IMR-90 (cell line): ENCODE results near the gene CD86. TPM values are rescaled to one million over a fixed set of nuclear protein-coding genes. Genes with fewer than 3 reads are reported as not detected.

Experiments used
- ATAC-seq: fragments of 200-7000 bp; cut with Tn5 transposase; 2 replicates; pipeline ENCODE4 v1.9.1; 2020; ENCODE audit warnings: low read depth, mild to moderate bottlenecking, moderate library complexity
- BruUV-seq: library from RNA; stranded (reverse); fragments of 400-500 nt; replicated peaks from 2 replicates; lab custom pipeline; 2021; lab: Mats Ljungman, UMichigan
- CTCF ChIA-PET: fragments of 300-600 bp; formaldehyde crosslinking; extraction: SDS; loops from one replicate; lab custom pipeline; 2021; ENCODE audit warnings: antibody characterized with exemption; lab: Yijun Ruan, JAX
- POLR2A ChIA-PET: fragments of 300-600 bp; sonication (Branson Sonifier 250); formaldehyde crosslinking; loops from one replicate; lab custom pipeline; 2022; ENCODE audit warnings: antibody characterized with exemption; ENCODE audit not compliant: unreplicated experiment; lab: Charles Lee
- DNase-seq: peaks from one replicate; pipeline ENCODE4 v3.0.0; 2013
- H2AFZ ChIP-seq: replicated peaks from 2 replicates; pipeline ENCODE3; 2013; ENCODE audit warnings: low read length, mild to moderate bottlenecking; ENCODE audit not compliant: poor library complexity
- H2AK5ac ChIP-seq: 2 replicates; pipeline ENCODE4 v1.6.1; 2013; ENCODE audit warnings: low read depth, low read length, inconsistent platforms
- H2AK9ac ChIP-seq: replicated peaks from 2 replicates; pipeline ENCODE3; 2013; ENCODE audit warnings: mild to moderate bottlenecking, low read depth, low read length, moderate library complexity; ENCODE audit not compliant: poor library complexity
- H2BK120ac ChIP-seq: 2 replicates; pipeline ENCODE4 v1.6.1; 2013; ENCODE audit warnings: low read depth, low read length, inconsistent platforms
- H2BK15ac ChIP-seq: 3 replicates; pipeline ENCODE4 v1.6.1; 2013; ENCODE audit warnings: low read depth, low read length, inconsistent platforms
- H2BK20ac ChIP-seq: 2 replicates; pipeline ENCODE4 v1.6.1; 2013; ENCODE audit warnings: low read depth, mild to moderate bottlenecking, inconsistent platforms, low read length, moderate library complexity
- H2BK5ac ChIP-seq: 2 replicates; pipeline ENCODE4 v1.6.1; 2013; ENCODE audit warnings: mild to moderate bottlenecking, low read depth, low read length, inconsistent platforms; ENCODE audit not compliant: poor library complexity, severe bottlenecking
- H3K14ac ChIP-seq: replicated peaks from 2 replicates; pipeline ENCODE4 v1.6.1; 2013; ENCODE audit warnings: low read depth, low read length, inconsistent platforms
- H3K18ac ChIP-seq: 2 replicates; pipeline ENCODE4 v1.6.1; 2013; ENCODE audit warnings: low read depth, low read length, control low read depth
- H3K23ac ChIP-seq: 2 replicates; pipeline ENCODE4 v1.6.1; 2013; ENCODE audit warnings: low read depth, low read length, inconsistent platforms
- H3K27ac ChIP-seq: 2 replicates; pipeline ENCODE4 v1.5.1; 2013; ENCODE audit warnings: mild to moderate bottlenecking, control low read depth, low read length; ENCODE audit not compliant: insufficient read depth
- H3K27me3 ChIP-seq: 2 replicates; pipeline ENCODE4 v1.6.1; 2013; ENCODE audit warnings: low read length; ENCODE audit not compliant: control insufficient read depth, insufficient read depth
- H3K36me3 ChIP-seq: 2 replicates; pipeline ENCODE4 v1.6.1; 2013; ENCODE audit warnings: low read length, mixed read lengths; ENCODE audit not compliant: control insufficient read depth, insufficient read depth
- H3K4ac ChIP-seq: 2 replicates; pipeline ENCODE4 v1.6.1; 2013; ENCODE audit warnings: low read depth, low read length, inconsistent platforms
- H3K4me1 ChIP-seq: 2 replicates; pipeline ENCODE4 v1.6.1; 2013; ENCODE audit warnings: low read length, mixed read lengths; ENCODE audit not compliant: control insufficient read depth, insufficient read depth
- H3K4me2 ChIP-seq: 2 replicates; pipeline ENCODE4 v1.6.1; 2013; ENCODE audit warnings: low read depth, mild to moderate bottlenecking, control low read depth, low read length, moderate library complexity
- H3K4me3 ChIP-seq: 2 replicates; pipeline ENCODE4 v1.5.1; 2013; ENCODE audit warnings: low read depth, mild to moderate bottlenecking, control low read depth, low read length, moderate library complexity; ENCODE audit not compliant: insufficient read depth
- H3K56ac ChIP-seq: 2 replicates; pipeline ENCODE4 v1.6.1; 2013; ENCODE audit warnings: low read length, inconsistent platforms; ENCODE audit not compliant: insufficient read depth; ENCODE audit errors: extremely low read depth
- H3K79me1 ChIP-seq, 2 experiments: 2 replicates each; pipeline ENCODE4 v1.6.1; 2013; ENCODE audit warnings: low read length in 2 of 2, inconsistent platforms in 1 of 2, low read depth in 1 of 2
- H3K9ac ChIP-seq: 2 replicates; pipeline ENCODE4 v1.6.1; 2013; ENCODE audit warnings: low read depth, low read length, control low read depth
- H3K9me1 ChIP-seq: 2 replicates; pipeline ENCODE4 v1.6.1; 2013; ENCODE audit warnings: low read length, inconsistent platforms; ENCODE audit not compliant: insufficient read depth
- H3K9me3 ChIP-seq: 2 replicates; pipeline ENCODE4 v1.6.1; 2013; ENCODE audit warnings: low read length; ENCODE audit not compliant: control insufficient read depth, insufficient read depth
- H4K20me1 ChIP-seq: 2 replicates; pipeline ENCODE4 v1.6.1; 2013; ENCODE audit warnings: low read length, inconsistent platforms; ENCODE audit not compliant: insufficient read depth
- H4K5ac ChIP-seq: 2 replicates; pipeline ENCODE4 v1.6.1; 2013; ENCODE audit warnings: mild to moderate bottlenecking, low read depth, low read length, control low read depth
- H4K8ac ChIP-seq, 2 experiments: 2 replicates each; pipeline ENCODE4 v1.6.1; 2013; ENCODE audit warnings: low read depth in 2 of 2, low read length in 2 of 2, control low read depth in 1 of 2, inconsistent platforms in 1 of 2
- H4K91ac ChIP-seq: 2 replicates; pipeline ENCODE4 v1.6.1; 2013; ENCODE audit warnings: low read depth, low read length, inconsistent platforms; ENCODE audit not compliant: insufficient read depth
- CEBPB ChIP-seq: IDR thresholded peaks from 2 replicates; pipeline ENCODE4 v1.6.1; 2012; ENCODE audit warnings: low read depth, low read length, improper control_type of control experiment
- CHD1 ChIP-seq: IDR thresholded peaks from 2 replicates; pipeline ENCODE4 v1.6.1; 2012; ENCODE audit warnings: low read depth, low read length, improper control_type of control experiment
- MXI1 ChIP-seq: IDR thresholded peaks from 2 replicates; pipeline ENCODE4 v1.6.1; 2012; ENCODE audit warnings: low read depth, mild to moderate bottlenecking, low read length, moderate library complexity, borderline replicate concordance
- POLR2A ChIP-seq: IDR thresholded peaks from 2 replicates; pipeline ENCODE4 v1.6.1; 2012; ENCODE audit warnings: mild to moderate bottlenecking, low read depth, low read length
- RAD21 ChIP-seq: IDR thresholded peaks from 2 replicates; pipeline ENCODE4 v1.6.1; 2012; ENCODE audit warnings: low read length, improper control_type of control experiment
- RFX5 ChIP-seq: IDR thresholded peaks from 2 replicates; pipeline ENCODE4 v1.8.0; 2012; ENCODE audit warnings: low read depth, mild to moderate bottlenecking, low read length, moderate library complexity
- WGBS, 2 experiments: methylation state at CpG; one replicate each; pipeline versions ENCODE4 v1.1.5 to v1.1.7; 2013; ENCODE audit warnings: missing lambda C conversion rate in 2 of 2; ENCODE audit not compliant: insufficient read length in 1 of 2; ENCODE audit errors: extremely low coverage in 2 of 2; 5-methylcytosine and 5-hydroxymethylcytosine counted together
- dilution Hi-C: fragments of 300-500 bp; cut with HindIII; formaldehyde crosslinking; loops from one replicate; pipeline ENCODE4 v1.14.3; 2018; ENCODE audit warnings: low sequenced_read_pairs; ENCODE audit not compliant: unreplicated experiment
- in situ Hi-C: fragments of 300-500 bp; cut with MboI; formaldehyde crosslinking; loops from 3 replicates; pipeline ENCODE4 v1.14.3; 2019; ENCODE audit warnings: low sequenced_read_pairs, inconsistent platforms, mixed read lengths
- intact Hi-C: fragments of 100-400 bp; cut with micrococcal nuclease; formaldehyde crosslinking; loops from 2 replicates; pipeline ENCODE4 v1.10.0; 2022
- polyA plus RNA-seq, 3 experiments: library from polyadenylated mRNA; depleted of rRNA; stranded (reverse); fragments of >200 nt; gene quantifications; 2 replicates each; pipeline ENCODE4 v1.2.3, GENCODE V29; 2012; ENCODE audit warnings: low replicate concordance in 1 of 3
- total RNA-seq: library from RNA; depleted of rRNA; stranded (reverse); fragments of >200 nt; gene quantifications from 2 replicates; pipeline ENCODE4 v1.2.3, GENCODE V29; 2012
- TF ChIP-seq, protein P1 (sequence below): fragments of 150-350 bp; IDR thresholded peaks from 2 replicates; pipeline ENCODE4 v1.6.1; 2016; ENCODE audit warnings: low read depth, mild to moderate bottlenecking, low read length, moderate library complexity, borderline replicate concordance

The CD86 gene
- total and polyA plus RNA-seq, 2 of the 4 experiments (the other 2 are of a cell fraction) = not detected

DNA sequence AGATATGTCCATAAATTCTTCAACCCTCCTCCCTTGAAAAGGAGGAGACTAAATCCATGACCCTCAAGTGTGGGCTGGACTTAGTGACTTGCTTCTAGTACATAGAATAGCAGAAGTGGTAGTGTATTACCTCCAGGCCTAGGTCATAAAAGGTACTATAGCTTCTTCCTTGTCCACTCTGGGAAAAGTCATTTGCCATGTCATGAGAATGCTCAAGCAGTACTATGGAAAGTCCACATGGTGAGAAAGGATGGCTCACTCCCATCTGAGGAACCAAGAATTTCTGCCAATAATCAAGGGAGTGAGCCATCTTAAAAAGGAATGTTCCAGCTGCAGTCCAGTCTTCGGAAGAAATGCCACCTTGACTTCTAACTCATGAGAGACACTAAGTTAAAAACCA is 22.6 kb upstream of the CD86 start:
- no peak overlapping the region for H3K4me2 ChIP-seq
- no peak overlapping the region for H4K91ac ChIP-seq
- BruUV-seq = no TSS peak
- no peak for DNase-seq
- H4K5ac ChIP-seq = no peak overlapping the region
- in situ Hi-C loops (no loop called here), dilution Hi-C loops (no loop called here), intact Hi-C loops (no loop called here)
- H3K9me1 ChIP-seq = no peaks in the 10 kb centered on the region
- TF ChIP-seq MXI1 (no peak), RFX5 (no peak), CHD1 (no peak), CEBPB (no peak), POLR2A (no peak), RAD21 (no peak)
- TF ChIP-seq, protein P1, sequence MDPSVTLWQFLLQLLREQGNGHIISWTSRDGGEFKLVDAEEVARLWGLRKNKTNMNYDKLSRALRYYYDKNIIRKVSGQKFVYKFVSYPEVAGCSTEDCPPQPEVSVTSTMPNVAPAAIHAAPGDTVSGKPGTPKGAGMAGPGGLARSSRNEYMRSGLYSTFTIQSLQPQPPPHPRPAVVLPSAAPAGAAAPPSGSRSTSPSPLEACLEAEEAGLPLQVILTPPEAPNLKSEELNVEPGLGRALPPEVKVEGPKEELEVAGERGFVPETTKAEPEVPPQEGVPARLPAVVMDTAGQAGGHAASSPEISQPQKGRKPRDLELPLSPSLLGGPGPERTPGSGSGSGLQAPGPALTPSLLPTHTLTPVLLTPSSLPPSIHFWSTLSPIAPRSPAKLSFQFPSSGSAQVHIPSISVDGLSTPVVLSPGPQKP = no peak
- H3K27ac ChIP-seq = no peak overlapping the region
- no peak overlapping the region for H2AK5ac ChIP-seq
- no peak overlapping the region for H3K4ac ChIP-seq
- no CpG with 5 or more reads among the region's 1 CpG for WGBS, 2 experiments
- H3K9ac ChIP-seq = no peak overlapping the region
- no peak overlapping the region for H4K8ac ChIP-seq
- no peaks in the 10 kb centered on the region for H4K20me1 ChIP-seq
- no peak overlapping the region for H3K56ac ChIP-seq
- no peaks in the 10 kb centered on the region for H3K79me1 ChIP-seq
- no peak for ATAC-seq
- no peak overlapping the region for H2AK9ac ChIP-seq
- H2BK5ac ChIP-seq = no peak overlapping the region
- no peak overlapping the region for H2BK15ac ChIP-seq
- no peaks in the 10 kb centered on the region for H3K4me1 ChIP-seq
- ChIA-PET CTCF (no interaction called here), POLR2A (no interaction called here)
- H2BK120ac ChIP-seq = no peak overlapping the region
- no peak overlapping the region for H2BK20ac ChIP-seq
- H3K4me3 ChIP-seq = no peak overlapping the region
- H3K27me3 ChIP-seq = no peaks in the 10 kb centered on the region
- no peak overlapping the region for H2AFZ ChIP-seq
- no peak overlapping the region for H3K14ac ChIP-seq
- no peaks in the 10 kb centered on the region for H3K9me3 ChIP-seq
- H3K36me3 ChIP-seq = no peaks in the 10 kb centered on the region
- H3K18ac ChIP-seq = no peak overlapping the region
- no peak overlapping the region for H3K23ac ChIP-seq
